AG04449 (cell line): ENCODE data around the gene RUNX1.

Source experiments
- CTCF ChIA-PET: fragments of 350-600 bp; formaldehyde crosslinking; extraction: SDS; loops from one replicate; lab custom pipeline; 2021; ENCODE audit warnings: antibody characterized with exemption; lab: Yijun Ruan, JAX
- POLR2A ChIA-PET: fragments of 400-600, 350-600 bp; formaldehyde crosslinking; extraction: SDS; loops from one replicate; lab custom pipeline; 2020; ENCODE audit warnings: antibody characterized with exemption, inconsistent platforms; lab: Yijun Ruan, JAX
- DNase-seq: peaks from one replicate; pipeline ENCODE4 v3.0.0-alpha.2; 2010; ENCODE audit warnings: low read depth, low spot score
- H3K4me3 ChIP-seq: 2 replicates; pipeline ENCODE4 v1.5.1; 2011; ENCODE audit warnings: low read depth, mild to moderate bottlenecking, control low read depth, low read length
- CTCF ChIP-seq: IDR thresholded peaks from one replicate; pipeline ENCODE4 v1.5.1; 2011; ENCODE audit warnings: mild to moderate bottlenecking, moderate library complexity, low read length, control low read depth, inconsistent platforms; ENCODE audit not compliant: insufficient read depth; ENCODE audit errors: missing control alignments

RUNX1 gene

DNA sequence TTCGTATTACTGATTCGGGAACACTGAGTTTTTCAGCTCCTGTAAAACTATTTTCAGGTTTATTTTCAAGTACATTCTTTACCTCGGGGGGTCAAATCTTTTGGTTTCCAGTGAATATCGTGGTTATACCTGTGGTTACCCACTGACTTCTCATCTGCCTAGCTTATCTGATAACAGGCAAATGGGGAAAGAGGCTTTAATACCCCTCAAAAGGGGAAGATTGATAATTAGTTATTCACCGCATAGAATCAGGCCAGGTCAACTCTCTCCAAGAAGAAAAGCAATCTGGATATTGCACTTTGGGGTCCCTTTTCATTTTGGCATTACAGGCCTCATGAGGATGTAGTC, 23.0 kb downstream of the RUNX1 start:
- no peak for DNase-seq
- ChIA-PET POLR2A (no interaction called here), CTCF (interaction anchor here (0.6 to 1.4 kb wide), 4 partner anchors 10 to 854 kb away, joined by 3 read pairs; no protein-coding TSS in a partner anchor)
- no peak overlapping the region for H3K4me3 ChIP-seq
- TF ChIP-seq CTCF, result no peak

DNA sequence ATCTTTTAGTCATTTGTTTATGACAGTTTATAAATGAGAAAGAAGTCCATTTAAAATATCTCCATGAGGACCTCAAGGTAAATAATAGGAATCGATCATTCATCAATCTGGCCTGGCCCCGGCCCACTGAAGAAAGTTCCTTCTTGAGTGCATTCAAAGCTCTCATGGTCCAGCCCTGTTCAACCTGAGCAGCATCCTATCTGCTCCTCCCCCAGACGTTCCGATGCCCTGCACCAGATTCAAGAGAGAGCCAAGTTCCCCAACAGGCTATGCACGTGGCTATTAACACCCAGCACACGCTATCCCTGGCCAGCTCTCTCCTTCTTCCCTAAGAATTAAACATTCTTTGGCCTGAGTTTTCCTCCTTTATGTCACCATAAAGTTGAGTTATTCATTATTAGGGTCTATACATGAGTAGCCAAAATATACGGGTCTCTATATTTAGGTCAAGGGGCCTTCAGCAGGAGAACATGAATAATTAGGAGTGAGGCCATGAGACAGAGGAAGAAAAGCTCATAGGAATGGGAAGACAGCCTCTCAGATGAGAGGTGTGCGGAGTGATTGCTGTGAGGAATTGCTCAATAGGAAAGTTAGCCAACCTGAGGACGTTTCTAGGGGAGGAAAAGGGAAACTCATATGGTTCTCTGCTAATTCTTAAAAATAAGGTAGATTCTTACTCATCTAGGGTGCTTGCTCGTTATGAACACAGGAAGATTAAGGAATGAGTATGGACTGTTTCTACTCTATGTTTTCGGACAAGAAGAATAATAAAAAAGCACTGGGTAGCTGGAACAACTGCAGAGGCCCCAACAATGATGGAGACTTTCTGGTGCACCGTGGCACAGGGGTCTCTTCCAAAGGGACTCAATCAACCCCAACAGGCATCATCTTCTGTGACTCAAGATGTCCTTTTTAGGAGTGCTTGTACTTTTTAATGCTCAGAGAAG, 23.6 kb downstream of the RUNX1 start:
- no peak for DNase-seq
- no peak overlapping the region for H3K4me3 ChIP-seq
- ChIA-PET POLR2A (interaction anchor here (0.5 kb wide), 1 partner anchor 28 kb away, joined by 3 read pairs; no protein-coding TSS in a partner anchor), CTCF (interaction anchor here (0.6 to 1.4 kb wide), 5 partner anchors 11 to 855 kb away, joined by 3 read pairs; no protein-coding TSS in a partner anchor)
- no peak for TF ChIP-seq CTCF

DNA sequence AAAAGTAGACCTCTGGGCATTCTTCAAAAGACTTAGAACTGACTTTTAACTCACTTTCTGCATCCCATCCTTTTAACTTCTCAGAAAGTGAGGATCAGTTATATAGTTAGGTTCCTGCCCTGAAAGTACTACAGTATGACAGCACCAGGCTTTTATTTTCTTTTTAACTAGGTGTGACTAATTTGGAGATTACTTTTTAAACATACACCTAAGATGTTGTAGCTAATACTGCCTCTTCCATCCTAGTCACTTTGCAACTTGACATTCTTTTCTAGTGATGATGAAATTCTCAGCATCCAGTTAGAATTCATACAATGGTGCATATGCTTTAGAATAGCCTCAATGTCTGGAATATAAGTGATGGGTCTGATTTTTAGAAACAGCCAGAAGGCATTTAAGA, 24.6 kb downstream of the RUNX1 start:
- no peak overlapping the region for H3K4me3 ChIP-seq
- no peak for TF ChIP-seq CTCF
- no peak for DNase-seq
- POLR2A ChIA-PET, result interaction anchor here (0.5 kb wide), 1 partner anchor 29 kb away, joined by 3 read pairs; no protein-coding TSS in a partner anchor
- CTCF ChIA-PET, result interaction anchor here (0.7 kb wide), 1 partner anchor 15 kb away, joined by 3 read pairs; no protein-coding TSS in a partner anchor

DNA sequence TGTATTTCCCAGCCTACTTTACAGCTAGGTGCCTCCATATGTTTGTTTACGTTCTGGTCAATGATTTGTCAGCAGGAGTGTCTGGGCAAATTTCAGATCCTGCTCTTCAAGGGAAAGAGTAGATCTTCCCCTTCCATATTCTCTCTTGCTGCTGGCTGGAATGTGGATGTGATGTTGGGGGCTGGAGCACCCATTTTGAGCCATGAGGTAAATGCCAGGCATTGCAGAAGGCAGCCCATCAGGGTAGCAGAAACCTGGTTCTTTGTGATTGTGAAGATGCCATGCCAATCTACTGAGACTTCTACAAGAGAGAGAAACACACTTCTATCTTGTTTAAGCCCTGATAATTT, 25.1 kb downstream of the RUNX1 start:
- no peak overlapping the region for H3K4me3 ChIP-seq
- POLR2A ChIA-PET, result no interaction called here
- DNase-seq, result no peak
- CTCF ChIA-PET, result no interaction called here
- TF ChIP-seq CTCF, result no peak

DNA sequence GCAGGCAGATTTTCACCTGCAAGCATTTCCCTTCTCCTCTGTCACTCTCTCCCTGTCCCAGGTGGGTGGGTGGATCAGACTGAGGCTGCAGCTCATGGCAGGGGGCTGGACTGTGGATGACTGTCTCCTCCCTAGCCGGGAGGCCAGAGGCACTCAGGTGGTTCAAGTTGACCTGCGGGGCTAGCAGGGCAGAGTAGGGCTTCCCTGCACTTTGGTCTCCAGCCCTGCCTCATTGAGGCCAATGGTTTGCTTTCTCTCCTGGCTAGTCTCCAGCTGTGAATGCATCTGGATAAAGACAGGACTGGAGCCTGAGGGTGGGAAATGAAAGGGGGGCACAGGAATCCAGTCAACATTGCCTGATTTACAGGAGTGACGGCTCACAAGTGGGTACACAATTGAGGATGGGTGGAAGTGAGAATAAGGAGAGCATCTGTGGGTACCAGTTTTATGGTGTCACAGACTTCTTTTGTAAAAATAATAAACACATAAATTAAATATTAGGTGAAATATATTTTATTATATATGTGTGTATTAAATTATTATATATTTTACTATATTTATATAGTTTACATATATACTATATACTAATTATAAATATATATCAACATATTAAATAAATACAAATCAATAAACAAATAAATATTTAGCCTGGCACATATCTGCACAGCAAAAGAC, 25.6 kb downstream of the RUNX1 start:
- ChIA-PET CTCF (no interaction called here), POLR2A (no interaction called here)
- no peak overlapping the region for H3K4me3 ChIP-seq
- DNase-seq, result no peak
- no peak for TF ChIP-seq CTCF

GRCh38 chr21:35021546-35021945, 27.6 kb downstream of the RUNX1 start:
- CTCF ChIA-PET, result interaction anchor here (1.1 kb wide), 1 partner anchor 132 kb away, joined by 3 read pairs; no protein-coding TSS in a partner anchor

More at GRCh38 chr21:35021546-35021945, 27.6 kb downstream of the RUNX1 start:
- POLR2A ChIA-PET, result no interaction called here
- no peak overlapping the region for H3K4me3 ChIP-seq
- TF ChIP-seq CTCF, result no peak
- DNase-seq, result no peak
